Transverse colon (tissue), 4 donors: Measurements from ENCODE around the gene STARD13.

Experiments
- EP300 ChIP-seq: sonication (generic); formaldehyde crosslinking; IDR thresholded peaks from one replicate; pipeline ENCODE4 v1.6.1; 2017; ENCODE audit warnings: antibody characterized with exemption, low read depth
- POLR2A ChIP-seq: fragments of 450-650 bp; IDR thresholded peaks from one replicate; pipeline ENCODE4 v1.6.1; 2016; ENCODE audit warnings: antibody characterized with exemption, mild to moderate bottlenecking, moderate library complexity
- POLR2AphosphoS5 ChIP-seq, 3 donors: sonication (generic); formaldehyde crosslinking; IDR thresholded peaks; one replicate each; pipeline ENCODE4 v1.6.1; 2016; ENCODE audit warnings: antibody characterized with exemption in 3 of 3
- TF ChIP-seq, protein P1 (sequence below), 5 experiments: fragments of 200-600 bp in 3 of 5; fragments of 450-650 bp in 2 of 5; sonication (generic) in 3 of 5; IDR thresholded peaks; 1 replicate in 2 of 5; 2 replicates in 3 of 5; pipeline ENCODE4 v1.5.1; 2016 to 2017; ENCODE audit warnings: antibody characterized with exemption in 5 of 5, inconsistent platforms in 3 of 5, mild to moderate bottlenecking in 2 of 5, moderate library complexity in 1 of 5

DNA sequence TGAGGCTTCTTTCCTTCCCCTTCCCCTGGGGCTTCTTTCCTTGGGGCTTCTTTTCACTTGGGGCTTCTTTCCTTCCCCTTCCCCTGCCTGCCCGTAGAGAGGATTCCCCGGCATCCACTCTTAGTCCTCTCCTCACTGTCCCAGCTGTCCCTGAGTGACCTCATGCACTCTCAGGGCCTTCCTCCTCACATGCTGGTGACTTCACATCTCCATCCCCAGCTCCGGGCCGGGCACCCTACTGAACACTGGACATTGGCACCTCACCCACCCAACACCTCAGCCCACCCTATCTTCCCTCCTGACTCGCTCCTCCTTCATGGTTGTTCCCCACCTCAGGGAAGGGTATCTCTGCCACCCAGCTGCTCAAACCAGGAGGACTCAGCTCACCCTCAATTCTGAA lies 130.6 kb downstream of the STARD13 start:
- TF ChIP-seq POLR2A (no peak), POLR2AphosphoS5 (IDR thresholded peaks at IDR 0.05) (no peak), EP300 (no peak)
- TF ChIP-seq, protein P1, sequence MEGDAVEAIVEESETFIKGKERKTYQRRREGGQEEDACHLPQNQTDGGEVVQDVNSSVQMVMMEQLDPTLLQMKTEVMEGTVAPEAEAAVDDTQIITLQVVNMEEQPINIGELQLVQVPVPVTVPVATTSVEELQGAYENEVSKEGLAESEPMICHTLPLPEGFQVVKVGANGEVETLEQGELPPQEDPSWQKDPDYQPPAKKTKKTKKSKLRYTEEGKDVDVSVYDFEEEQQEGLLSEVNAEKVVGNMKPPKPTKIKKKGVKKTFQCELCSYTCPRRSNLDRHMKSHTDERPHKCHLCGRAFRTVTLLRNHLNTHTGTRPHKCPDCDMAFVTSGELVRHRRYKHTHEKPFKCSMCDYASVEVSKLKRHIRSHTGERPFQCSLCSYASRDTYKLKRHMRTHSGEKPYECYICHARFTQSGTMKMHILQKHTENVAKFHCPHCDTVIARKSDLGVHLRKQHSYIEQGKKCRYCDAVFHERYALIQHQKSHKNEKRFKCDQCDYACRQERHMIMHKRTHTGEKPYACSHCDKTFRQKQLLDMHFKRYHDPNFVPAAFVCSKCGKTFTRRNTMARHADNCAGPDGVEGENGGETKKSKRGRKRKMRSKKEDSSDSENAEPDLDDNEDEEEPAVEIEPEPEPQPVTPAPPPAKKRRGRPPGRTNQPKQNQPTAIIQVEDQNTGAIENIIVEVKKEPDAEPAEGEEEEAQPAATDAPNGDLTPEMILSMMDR (IDR thresholded peaks at IDR 0.05): no peak
